GM12891 (cell line): ENCODE results near the gene SPAG9.

Source experiments
- PAX5 ChIP-seq: IDR thresholded peaks from 2 replicates; pipeline ENCODE4 v1.6.1; 2011; ENCODE audit warnings: low read length, moderate library complexity, mild to moderate bottlenecking; ENCODE audit not compliant: insufficient read depth, severe bottlenecking
- POLR2A ChIP-seq: IDR thresholded peaks from 2 replicates; pipeline ENCODE4 v1.6.1; 2011; ENCODE audit warnings: low read depth, low read length, control low read depth
- POLR2AphosphoS5 ChIP-seq: IDR thresholded peaks from 2 replicates; pipeline ENCODE4 v1.6.1; 2011; ENCODE audit warnings: low read depth, low read length, control low read depth
- POU2F2 ChIP-seq: IDR thresholded peaks from 2 replicates; pipeline ENCODE4 v1.6.1; 2011; ENCODE audit warnings: low read depth, mild to moderate bottlenecking, control low read depth, low read length, moderate library complexity
- SPI1 ChIP-seq: IDR thresholded peaks from 2 replicates; pipeline ENCODE4 v1.6.1; 2011; ENCODE audit warnings: low read depth, low read length, control low read depth
- TAF1 ChIP-seq: IDR thresholded peaks from 2 replicates; pipeline ENCODE4 v1.6.1; 2011; ENCODE audit warnings: low read depth, low read length, control low read depth

DNA sequence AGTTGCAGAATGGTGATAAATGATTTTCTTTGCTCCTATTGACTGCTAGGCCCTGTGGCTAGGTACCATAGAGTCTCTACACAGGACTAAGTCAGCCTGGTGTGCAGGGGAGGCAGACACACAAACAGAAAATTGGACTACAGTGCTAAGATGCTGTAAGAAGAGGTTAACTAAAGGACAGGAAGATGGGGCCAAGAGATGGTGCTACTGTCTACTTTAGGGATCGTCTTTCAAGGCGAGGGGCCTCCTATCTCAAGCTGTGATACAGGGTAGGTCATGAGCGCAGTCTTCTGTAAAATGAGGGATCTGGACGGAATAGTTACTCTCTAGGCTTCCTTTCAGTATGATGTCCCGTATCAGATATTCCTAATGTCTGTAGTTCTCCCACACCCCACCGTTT lies 33.5 kb upstream of the SPAG9 start:
- TF ChIP-seq POLR2A (peak; percentile 6; the same call in 1 of the 2 replicates), TAF1 (no peak), POLR2AphosphoS5 (no peak), POU2F2 (no peak), SPI1 (no peak), PAX5 (no peak)
